ENCODE results near the gene ARID5A. TPM values are rescaled to one million over a fixed set of nuclear protein-coding genes. Genes with fewer than 3 reads are reported as not detected.

The ARID5A gene
- total RNA-seq, 2 experiments from 2014 or later = 111 to 112 TPM

Other genes with a start within 250 kb of the ARID5A start
- 100 to 1,000 TPM; 193 to 200 TPM for gene SNRNP200, start 231.2 kb upstream of the ARID5A start, total RNA-seq
- gene ITPRIPL1, start 211.4 kb upstream of the ARID5A start, total RNA-seq = 10 to 100 TPM; 59.8 to 60.7 TPM
- 10 to 100 TPM; 71.9 to 73.9 TPM for gene NCAPH, start 201.0 kb upstream of the ARID5A start, total RNA-seq
- under 1 TPM; 0.10 to 0.13 TPM for gene NEURL3, start 31.4 kb upstream of the ARID5A start, total RNA-seq
- 10 to 100 TPM; 44.6 to 47.0 TPM for gene KANSL3, start 101.6 kb downstream of the ARID5A start, total RNA-seq
- gene FER1L5, start 106.0 kb downstream of the ARID5A start, total RNA-seq = not detected
- 1 to 10 TPM; 6.9 to 7.4 TPM for gene LMAN2L, start 203.3 kb downstream of the ARID5A start, total RNA-seq
- gene CNNM4, start 224.2 kb downstream of the ARID5A start, total RNA-seq = 1 to 10 TPM; 7.2 to 8.4 TPM

Data from activated CD8-positive, alpha-beta memory T cell treated with anti-CD3 and anti-CD28 coated beads for 36 hours (primary cell).